Measurements from ENCODE around the gene PTPN14.
"Not testable (repeated sequence)": the region's sequence is repeated elsewhere in the genome, so short reads cannot be mapped to it uniquely, and the experiment has no call there.

The PTPN14 gene

DNA sequence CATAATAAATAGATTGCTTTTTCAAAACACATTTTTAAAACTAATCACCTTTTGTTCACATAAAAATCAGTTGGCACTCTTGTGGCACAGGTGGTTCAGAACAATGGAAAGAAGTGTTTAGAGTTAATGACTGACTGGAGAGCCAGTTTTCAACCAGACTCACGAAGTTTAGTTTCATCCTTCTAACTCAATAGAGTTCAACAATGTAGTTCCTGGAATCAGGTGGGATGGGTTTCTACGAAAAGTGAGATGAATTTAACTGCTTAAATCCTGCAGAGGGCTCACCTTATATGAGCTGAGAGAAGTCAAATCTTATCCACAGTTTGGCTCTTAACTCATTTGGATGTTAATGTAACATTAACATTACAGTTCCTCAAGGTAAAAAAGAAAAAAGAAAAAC, 153.9 kb downstream of the PTPN14 start:
- DNase-seq (ENCODE audit: low read depth in 2 of 2), result no peak

DNA sequence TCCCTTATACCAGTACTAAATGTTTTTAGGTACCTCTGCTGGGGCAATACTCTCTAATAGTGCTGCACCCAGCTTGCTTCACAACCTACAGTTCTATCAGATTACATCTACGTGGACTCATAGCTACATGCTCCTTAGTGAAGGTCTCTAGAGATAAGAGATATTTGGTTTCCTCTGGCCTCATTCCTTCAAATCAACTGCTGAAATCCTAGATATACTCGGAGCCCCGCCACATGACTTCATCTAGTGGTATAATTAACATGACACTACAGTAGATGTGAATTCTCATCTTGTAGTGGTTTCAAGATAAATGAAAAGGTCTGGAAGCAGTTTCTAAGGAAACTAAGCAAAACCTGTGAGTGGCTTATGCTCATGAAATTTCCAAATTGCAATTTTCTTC, 155.1 kb downstream of the PTPN14 start:
- DNase-seq (ENCODE audit: low read depth in 2 of 2), result no peak

DNA sequence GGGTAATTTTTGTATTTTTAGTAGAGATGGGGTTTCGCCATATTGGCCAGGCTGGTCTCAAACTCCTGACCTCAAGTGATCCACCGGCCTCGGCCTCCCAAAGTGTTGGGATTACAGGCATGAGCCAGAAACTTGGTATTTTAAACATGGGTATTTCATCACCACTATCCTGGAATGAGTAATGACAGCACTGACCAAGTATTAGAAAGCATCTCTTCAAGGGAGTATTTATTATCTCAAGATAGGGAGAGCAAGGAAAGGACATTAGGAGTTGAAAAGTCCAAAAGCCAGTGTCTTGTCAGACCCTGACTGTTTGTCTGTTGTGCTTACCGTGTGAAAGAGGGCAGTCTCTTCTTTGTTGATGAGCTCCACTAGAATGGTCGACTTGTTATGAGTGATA, 156.8 kb downstream of the PTPN14 start:
- not testable (repeated sequence) for DNase-seq (ENCODE audit: low read depth in 2 of 2)

DNA sequence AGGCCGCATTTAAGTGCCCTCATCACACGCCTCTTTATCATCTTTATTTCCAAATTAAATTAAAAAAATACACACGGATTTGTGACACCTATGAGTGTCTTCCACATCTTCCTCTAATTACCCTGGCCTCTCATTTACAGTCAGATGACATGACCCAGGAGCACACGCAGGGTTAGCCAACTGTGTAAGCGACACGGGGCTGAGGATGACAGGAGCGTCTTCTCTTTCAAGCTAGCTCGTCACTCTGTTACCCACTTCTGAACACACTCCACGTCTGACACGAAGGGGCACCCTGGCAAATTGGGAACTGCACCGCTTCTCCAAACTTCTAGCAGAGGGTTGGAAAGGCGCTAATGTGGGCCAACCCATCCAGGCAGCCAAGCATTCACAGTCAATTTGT, 158.3 kb downstream of the PTPN14 start:
- no peak for DNase-seq (ENCODE audit: low read depth in 2 of 2)

DNA sequence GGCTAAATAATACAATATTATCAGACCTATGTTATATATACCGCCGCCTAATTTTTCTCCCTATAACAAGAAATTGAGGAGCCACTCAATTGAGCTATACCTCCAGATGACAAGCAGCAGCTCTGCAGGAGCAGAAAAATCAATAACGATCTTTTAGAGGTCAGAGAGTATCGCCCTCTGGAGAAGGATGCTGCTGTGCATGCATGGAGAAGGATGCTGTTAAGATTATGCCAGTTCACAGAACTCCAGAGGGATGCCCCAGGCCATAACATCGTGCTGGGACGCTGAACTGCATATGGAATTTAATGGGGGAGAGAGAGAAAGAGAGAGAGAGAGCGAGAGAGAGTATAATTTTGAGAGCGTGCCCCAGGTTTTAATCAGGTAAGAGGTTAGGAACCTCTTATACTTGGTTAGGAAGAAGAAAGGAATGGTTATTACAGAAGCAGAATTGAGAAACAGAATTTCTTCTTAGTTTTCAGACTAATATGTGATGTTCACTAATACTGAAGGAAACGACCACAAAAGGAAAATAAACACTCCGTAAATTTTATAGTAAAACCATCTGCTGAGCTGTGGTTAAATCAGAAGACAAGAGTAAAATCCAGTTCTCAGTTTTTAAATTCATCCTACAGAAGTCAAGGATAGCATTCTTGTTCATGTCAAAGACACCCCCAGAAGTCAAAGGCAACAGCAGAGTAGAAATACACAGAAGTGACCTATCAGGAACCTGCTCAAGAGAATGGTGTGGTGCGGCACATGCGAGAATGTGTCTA, 159.3 kb downstream of the PTPN14 start:
- DNase-seq (ENCODE audit: low read depth in 2 of 2), result no peak

DNA sequence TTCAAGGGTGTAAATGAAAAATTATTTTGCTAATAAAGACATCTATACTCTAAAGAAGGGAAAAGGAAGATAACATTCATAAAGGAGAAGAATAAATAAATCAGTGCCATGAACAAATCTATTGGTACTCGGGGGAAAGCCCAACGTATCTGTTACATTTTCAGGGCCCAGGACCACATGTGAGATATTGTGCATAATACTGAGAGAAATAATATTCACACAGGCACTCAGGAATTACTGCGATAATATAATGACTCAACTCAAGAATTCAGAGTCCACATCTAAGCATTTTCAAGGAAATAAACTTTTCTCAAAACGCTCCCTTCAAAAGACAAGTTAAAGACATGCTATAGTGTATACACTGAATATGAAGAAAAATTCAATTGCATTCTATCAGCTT, 161.7 kb downstream of the PTPN14 start:
- DNase-seq (ENCODE audit: low read depth in 2 of 2), result no peak

DNA sequence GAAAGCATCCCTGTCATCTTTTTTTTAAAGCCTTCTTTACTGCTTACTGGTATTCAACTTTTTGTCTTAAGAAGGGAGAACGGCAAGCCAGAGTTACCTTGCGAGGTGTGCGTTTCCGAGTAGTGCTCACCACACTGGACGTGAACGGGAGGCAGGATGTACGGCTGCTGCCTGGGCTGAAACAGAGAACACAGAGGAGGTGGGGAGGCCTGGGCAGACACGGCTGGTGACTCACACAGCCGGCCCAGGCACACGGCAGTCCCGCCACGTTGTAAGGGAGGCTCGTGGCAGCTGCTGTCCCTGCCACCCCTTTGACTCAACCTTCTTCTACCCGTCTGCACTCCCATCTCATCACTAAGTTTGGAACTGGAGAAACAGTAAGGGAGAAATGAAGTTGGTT, 164.7 kb downstream of the PTPN14 start:
- no peak for DNase-seq (ENCODE audit: low read depth in 2 of 2)

DNA sequence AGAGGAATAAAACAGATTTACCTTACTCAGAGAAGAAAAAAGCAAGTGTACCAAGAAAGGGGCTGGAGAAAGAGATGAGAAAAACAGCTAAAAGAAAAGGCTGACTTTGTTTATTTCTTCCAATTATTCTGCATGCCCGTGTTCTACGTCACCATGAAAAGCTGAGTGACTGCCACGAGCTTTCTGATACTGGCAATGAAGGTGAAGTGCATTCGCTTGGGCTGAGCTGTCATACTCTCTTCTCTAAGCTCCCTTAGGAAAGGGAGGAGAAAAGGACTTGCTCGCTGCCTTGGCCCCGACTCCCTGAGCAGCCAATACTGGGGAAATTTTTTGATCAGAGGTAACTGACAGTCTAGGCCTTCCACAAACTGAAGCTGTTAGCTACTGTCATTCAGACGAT, 165.1 kb downstream of the PTPN14 start:
- no peak for DNase-seq (ENCODE audit: low read depth in 2 of 2)

DNA sequence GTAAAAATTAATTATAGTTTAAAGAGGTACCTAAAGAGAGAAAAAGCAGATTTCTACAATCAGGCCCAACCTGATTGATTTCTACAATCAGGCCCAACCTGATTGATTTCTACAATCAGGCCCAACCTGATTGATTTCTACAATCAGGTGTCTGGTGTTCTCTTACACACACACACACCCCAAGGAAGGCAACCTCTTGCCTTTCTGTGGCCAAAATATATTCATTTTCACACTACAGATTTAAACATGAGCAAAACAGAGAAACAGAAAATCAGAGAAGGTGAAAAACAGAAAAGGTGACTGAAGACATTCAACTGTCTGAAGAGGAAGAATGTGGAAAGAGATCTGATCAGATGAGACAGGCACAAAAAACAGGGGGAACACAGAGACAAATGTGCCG, 166.0 kb downstream of the PTPN14 start:
- no peak for DNase-seq (ENCODE audit: low read depth in 2 of 2)

DNA sequence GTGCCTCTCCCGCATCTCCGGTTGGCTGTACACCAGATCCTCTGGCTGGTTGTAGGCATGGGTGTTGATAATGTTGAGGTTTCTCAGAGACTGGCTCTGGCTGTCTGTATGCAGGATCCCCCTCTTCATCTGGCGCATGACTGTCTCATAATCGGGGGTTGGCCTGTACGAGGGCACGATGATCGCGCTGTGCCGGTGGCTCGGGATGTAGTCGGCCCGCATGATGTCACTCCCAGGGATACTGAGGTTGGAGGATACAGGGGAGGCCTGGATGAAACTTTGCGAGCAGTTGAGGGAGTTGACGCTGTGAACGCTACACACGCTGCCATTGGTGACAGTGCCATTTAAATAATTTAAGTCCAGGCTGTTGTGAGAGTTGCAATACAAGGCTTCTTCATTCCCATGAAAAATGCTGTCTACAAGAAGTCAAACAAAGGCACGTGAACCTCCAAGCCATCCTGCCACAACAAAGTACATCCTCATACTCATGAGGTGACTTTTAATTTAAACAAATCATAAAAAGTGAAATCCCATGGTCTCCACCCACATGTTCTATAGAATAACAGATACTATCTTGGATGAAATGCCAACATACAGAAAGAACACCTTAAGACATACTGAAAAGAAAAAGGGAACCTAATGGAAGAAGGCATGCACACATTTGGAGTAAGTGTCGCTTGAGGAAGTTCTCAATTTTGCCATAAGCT, 166.9 kb downstream of the PTPN14 start:
- no peak for DNase-seq (ENCODE audit: low read depth in 2 of 2)

DNA sequence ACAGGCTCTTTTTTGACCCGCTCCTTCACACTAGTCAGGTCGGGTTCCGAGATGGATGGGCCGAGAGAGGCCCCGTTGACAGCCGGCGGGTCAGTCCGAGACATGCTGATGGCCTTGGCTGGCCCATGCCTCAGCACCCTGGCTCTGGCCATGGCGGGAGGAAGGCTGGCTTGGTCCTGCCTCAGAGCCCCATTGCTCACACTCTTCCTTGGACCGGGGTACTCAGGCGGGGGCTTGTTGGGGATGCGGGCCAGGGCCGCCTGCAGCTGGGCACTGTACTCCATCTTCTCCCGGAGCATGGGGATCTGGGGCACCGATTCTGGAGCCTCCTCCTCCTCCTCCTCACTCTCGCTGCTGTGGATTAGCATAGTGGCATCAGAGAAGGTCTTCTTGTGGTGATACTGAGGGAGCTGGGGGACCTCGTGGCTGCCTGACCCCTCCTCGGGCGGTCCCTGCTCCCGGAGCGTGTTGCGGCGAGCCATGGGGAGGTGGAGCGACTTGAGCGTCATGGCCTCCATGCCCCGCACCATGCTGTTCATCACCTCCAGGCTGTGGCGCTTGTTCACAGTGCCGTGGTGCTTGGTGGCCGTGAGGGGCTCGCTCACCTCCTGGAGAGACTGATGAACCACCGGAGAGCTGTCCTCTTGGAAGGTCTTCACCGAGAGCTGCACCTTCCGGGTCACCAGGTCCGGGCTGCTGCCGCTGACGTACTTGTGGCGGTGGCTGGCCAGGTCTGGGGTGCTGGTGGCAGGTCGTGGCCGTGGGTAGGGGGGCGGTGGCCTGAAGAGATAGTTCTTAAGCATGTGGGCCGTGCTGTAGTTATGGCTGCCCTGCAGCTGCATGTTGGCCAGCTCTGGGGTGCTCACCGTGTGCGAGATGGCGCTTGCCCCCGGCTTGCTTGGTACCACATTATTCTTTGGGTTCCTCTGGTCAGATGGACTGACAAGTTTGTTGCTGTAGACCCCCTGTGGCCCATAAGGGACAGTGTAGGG, 167.7 kb downstream of the PTPN14 start:
- no peak for DNase-seq (ENCODE audit: low read depth in 2 of 2)

DNA sequence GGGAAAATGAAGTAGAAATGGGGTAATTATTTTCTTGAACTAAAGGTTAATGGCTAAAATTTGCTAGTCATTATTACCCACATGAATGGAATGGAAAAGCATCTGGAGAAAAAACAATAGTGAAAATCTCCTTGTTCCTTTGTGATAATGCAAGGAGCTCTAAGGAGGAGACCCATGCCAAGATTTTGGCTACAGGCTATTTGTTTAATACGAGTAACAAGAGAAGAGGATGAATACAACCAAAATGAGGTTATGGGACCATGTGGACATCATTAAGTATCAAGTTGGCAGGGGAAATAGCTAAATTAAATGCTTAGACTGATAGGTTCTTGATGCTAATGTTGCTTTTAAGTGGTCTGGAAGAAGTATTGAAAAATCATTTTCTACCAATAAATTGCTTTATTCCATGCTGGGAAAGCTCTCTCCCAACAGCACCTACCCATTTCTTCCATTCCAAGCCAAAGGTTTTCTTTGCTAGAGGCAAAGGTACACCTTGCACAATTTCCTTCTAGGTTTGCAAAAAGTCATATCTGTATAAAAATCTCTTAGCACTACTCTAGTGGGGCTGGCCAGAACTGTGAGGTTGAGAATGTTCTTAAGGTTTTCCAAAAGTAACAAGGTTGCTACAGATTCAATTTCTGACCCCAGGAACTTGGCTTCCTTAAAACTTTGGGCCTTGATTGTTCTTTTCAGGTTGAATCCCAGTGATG, 170.3 kb downstream of the PTPN14 start:
- DNase-seq (ENCODE audit: low read depth in 2 of 2), result no peak

DNA sequence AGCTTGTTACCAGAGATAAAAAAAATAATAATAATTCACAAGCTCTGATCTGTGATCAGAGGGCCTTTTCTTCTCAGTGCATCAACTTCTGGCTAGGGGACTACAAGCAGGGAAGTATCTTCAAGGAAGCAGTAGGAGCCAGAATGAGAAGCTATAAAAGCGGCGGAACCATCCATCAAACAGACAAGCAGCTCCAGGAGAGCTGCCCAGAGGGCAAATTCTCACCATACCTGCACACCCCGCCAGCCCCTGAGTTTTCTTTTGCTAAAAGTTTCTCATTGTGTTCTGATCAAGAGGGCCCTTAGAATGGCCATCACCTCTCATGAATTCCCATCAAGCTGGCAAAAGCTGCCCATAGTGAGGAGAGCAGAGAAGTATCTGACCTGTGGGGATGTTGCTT, 171.0 kb downstream of the PTPN14 start:
- no peak for DNase-seq (ENCODE audit: low read depth in 2 of 2)

DNA sequence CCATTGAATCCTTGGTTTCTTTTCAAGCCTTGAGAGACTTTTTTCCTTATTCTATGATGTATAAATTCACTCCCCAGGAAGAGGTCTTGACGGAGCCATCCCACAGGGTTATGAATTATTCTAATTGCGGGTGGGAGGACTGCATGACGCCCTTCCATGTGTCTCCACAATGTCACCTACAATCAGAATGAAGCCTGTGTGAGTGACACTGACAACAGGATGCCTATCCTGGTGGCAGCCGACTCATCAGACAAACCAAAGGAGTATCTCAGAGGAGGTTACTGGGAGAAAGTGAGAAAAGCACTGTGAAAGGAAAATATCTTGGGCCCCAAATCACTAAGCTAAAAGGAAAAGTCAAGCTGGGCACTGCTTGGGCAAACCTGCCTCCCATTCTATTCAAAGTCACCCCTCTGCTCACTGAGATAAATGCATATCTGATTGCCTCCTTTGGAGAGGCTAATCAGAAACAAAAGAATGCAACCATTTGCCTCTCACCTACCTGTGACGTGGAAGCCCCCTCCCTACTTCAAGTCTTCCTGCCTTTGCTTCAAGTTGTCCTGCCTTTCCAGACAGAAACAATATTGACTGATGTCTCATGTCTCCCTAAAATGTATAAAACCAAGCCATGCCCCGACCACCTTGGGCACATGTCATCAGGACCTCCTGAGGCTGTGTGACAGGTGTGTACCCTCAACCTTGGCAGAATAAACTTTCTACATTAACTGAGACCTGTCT, 172.0 kb downstream of the PTPN14 start:
- no peak for DNase-seq (ENCODE audit: low read depth in 2 of 2)

DNA sequence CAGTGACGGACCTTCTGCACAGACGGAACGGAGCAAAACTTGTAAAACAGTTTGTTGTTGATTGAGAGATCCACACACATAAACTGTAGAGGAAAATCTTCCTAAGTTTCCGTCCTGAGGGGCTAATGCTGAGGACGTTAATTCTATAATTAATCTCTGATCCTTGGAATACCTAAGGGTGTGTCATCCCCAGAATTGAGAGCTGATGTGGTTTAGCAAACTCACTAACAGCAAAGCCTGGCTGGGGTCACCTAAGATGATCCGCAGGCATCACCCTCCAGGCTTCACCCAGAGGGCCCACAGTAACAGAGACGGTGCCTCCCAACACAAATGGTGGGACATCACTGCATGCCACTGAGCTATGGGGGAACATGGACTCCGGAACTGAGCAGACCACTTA, 172.9 kb downstream of the PTPN14 start:
- no peak for DNase-seq (ENCODE audit: low read depth in 2 of 2)

DNA sequence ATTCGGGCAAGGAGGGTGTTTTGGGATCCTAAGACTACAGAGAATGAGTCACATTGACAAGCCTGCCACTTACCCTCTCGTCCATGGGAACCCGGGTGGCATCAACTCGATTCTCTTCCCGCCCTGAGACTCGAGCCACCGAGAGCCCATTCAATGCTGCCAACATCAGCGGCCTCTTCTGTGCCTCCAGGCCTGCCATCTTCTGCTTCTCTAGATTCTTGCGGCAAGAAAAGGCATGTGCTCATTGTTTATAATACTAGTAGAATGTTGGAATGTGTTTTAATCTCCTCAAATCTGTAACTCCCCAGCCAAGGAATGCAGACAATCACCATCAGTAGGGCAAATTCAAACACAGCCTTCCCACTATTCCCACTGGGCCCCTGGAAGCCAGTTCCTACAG, 173.5 kb downstream of the PTPN14 start:
- DNase-seq (ENCODE audit: low read depth in 2 of 2), result no peak

DNA sequence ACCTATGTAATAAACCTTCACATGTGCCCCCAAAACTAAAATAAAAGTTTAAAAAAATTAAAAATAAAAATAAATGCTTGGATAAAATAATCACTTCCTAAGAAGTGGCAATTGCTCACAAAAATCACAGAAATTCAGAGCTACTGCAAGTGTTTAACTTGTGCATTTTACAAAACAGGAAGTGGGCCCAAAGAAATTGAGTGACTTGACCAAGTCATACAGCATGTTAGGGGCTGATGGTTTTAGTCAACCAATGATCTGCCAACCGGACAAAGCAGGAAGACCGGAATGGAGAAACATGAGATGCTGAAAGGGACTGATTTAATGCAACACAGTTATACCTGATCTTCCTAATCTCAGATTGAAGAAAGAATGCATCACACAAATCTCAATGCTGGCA, 173.9 kb downstream of the PTPN14 start:
- no peak for DNase-seq (ENCODE audit: low read depth in 2 of 2)

DNA sequence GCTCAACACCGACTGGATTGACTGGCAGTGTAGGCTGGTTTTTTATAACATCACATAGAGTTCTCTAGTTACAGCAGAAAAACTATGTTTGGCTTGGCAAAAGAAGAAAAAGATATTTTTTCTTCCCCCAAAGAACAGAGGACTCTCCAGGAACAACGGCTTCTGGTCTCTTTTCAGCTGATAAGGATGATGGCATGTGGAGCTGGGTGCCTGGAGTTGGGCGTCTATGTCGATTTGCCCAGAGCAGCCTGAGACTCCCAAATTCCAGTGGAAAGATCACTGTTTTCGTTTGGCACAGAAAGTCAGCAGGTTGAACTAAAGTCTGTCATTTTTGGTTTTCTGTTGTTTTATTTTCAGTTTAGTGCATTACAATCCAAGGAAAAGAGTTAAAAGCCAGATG, 179.3 kb downstream of the PTPN14 start:
- no peak for DNase-seq (ENCODE audit: low read depth in 2 of 2)

DNA sequence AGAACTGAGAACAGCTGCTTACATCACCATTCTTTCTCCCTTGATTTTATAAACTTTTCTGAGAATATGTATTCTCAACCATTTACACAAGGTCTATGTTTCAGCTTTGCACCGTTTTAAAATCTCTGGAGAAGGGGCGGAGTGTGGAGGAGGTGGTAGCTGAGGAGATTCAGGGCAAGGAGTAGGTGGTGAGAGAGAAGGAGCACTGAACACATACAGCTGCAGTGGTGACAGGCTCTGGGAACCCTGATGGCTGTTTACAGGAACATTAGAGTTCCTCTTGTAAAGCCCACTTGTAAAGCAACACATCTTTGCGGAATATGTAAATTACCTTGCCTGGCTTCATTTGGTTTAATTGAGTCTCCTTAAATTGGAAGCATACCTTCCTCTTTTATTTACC, 180.8 kb downstream of the PTPN14 start:
- no peak for DNase-seq (ENCODE audit: low read depth in 2 of 2)

DNA sequence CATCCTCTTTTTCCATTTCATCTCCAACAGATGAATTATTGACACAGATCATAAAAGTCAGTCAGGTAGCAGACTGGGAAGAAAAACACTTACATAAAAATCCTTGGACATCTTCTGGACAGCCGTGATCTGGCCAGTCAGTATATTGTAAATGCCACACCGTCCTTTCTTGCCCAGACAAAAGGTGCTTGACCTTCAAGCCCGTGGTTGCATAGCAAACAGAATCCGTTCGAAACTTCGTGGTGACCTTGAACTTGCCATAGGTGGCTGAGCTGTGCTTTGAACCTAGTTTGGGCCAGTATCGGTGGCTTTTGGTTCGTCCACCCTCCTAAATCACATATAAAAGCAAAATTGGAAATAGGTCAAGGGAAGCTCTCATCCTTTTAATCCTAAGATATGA, 182.0 kb downstream of the PTPN14 start:
- no peak for DNase-seq (ENCODE audit: low read depth in 2 of 2)

DNA sequence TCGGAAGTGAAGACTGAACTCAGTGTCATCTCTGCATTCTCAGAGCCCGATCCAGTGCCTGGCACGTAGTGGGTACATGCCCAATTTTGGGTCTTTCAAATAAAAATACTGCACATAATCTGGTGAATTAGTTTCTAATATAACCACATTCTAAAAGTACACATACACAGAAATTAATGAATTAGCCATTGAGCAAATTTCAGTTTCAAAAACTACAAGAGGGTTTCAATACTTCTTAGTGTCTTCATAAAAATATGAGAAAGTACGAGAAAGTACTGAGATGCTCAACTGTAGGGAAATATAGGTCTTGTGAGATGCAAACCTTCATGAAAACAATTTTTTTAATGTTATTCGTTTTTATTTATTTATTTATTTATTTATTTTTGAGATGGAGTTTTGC, 183.6 kb downstream of the PTPN14 start:
- DNase-seq (ENCODE audit: low read depth in 2 of 2), result no peak
